Measurements from ENCODE around the gene TEDC1.

Gene TEDC1

DNA sequence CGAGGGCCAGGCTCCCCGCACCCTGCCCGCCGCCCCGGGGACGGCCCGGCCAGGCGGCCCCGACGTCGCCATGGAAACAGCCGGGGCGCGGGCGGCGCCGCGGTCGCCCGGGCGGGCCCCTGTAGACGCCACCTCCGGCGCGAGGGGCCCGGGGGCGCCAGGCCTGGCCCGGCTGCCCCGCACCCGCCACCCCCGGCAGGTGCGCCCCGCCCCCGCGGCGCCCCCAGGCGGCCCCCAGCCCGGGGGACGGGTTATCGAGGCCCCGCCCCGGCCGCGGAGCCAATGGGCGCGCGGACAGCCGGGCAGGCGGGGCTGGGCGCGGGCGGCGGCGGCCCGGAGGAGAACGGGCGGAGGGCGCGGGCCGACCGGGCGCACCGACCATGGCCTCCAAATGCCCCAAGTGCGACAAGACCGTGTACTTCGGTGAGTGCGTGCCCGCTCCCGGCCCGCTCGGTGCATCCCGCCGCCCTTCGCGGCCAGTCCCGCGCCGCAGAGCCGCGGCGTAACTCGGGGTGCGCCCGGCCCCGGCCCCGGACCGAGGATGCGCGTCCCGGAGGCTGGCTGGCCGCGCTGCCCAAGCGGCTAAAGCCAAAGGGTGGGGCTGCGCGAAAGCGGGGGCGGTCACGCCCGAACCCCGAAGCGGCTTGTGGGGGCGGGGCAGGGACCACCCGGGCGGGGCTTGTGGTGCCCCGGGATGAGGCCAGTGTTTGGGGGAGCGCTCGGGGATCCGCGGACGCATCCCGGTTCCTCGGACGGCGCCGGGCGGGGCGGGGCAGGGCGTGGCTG lies 16.4 kb upstream of the TEDC1 start, which contains the start of gene CRIP2:
Gene CRIP2, plus strand, starts transcription at position 339 of the 786 bp plus-strand sequence. Its CDS starts 42 bp downstream, at position 381.
- Histone ChIP-seq H3K9me3 (ENCODE audit: control insufficient read depth in 2 of 2, low read length in 2 of 2) (no peaks in the 10 kb centered on the region), H3K36me3 (ENCODE audit: control insufficient read depth in 2 of 2, insufficient read depth in 2 of 2, low read length in 2 of 2) (no peaks in the 10 kb centered on the region), H3K27ac (ENCODE audit: low read depth in 2 of 2, low read length in 2 of 2) (peak within 1 kb of the TSS; percentile 45 to 80), H3K4me3 (ENCODE audit: low read length in 2 of 2) (peak within 1 kb of the TSS; percentile 60 to 62), H3K27me3 (ENCODE audit: control insufficient read depth in 2 of 2, insufficient read depth in 2 of 2, low read length in 2 of 2) (peaks cover 19 to 25% of the 10 kb centered on the region in 2 donors), H3K9ac (ENCODE audit: low read depth in 1 of 2, low read length in 2 of 2) (peak within 1 kb of the TSS; percentile 26 to 28), H3K4me1 (ENCODE audit: control insufficient read depth in 2 of 2, insufficient read depth in 2 of 2, low read length in 2 of 2) (peaks cover 19 to 20% of the 10 kb centered on the region in 2 donors)

DNA sequence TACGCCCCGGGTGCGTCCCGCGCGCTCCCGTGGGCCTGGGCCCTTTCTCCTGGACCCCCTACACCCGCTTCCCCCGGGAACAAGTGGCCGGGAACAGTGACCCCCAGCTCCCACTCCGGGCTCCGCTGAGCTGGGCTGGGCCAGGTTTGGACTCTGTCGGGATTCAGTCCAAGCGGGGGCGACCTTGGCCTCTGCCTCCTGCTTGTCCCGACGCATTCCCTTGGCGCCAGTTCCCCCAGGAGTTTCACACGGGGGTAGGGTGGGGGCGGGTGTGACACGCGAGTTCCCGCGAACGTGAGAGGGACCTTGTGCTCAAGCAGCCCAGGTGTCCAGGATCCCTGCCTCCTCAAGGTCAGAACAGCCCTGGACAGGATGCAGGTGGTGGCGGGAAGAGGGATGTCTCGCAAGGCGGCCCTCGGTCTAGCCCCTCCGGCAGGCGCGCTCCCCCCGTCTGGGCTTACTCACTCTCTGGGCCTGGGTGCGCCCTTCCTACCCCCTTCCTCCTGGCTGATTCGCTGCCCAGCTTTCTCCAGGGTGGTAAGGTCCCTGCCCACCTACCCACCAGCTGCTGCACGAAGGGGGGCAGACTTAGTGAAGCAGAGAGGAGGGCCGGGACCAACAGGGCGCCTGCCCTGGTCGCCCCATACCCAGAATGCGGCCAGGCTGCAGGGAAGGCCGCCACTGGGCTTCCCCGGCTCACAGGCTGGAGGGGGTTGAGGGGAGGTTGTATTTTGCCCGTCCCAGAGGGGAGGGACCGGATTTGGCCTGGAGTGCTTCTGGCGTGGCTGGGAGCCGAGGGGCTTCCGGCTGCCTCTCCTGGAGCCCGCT lies 15.6 kb upstream of the TEDC1 start:
- Histone ChIP-seq H3K9me3 (ENCODE audit: control insufficient read depth in 2 of 2, low read length in 2 of 2) (no peaks in the 10 kb centered on the region), H3K4me3 (ENCODE audit: low read length in 2 of 2) (peak overlapping the region; percentile 60 to 62), H3K4me1 (ENCODE audit: control insufficient read depth in 2 of 2, insufficient read depth in 2 of 2, low read length in 2 of 2) (peaks cover 20 to 21% of the 10 kb centered on the region in 2 donors), H3K27me3 (ENCODE audit: control insufficient read depth in 2 of 2, insufficient read depth in 2 of 2, low read length in 2 of 2) (peaks cover 22 to 30% of the 10 kb centered on the region in 2 donors), H3K27ac (ENCODE audit: low read depth in 2 of 2, low read length in 2 of 2) (peak overlapping the region; percentile 45 to 80), H3K9ac (ENCODE audit: low read depth in 1 of 2, low read length in 2 of 2) (peak overlapping the region; percentile 26 to 28), H3K36me3 (ENCODE audit: control insufficient read depth in 2 of 2, insufficient read depth in 2 of 2, low read length in 2 of 2) (no peaks in the 10 kb centered on the region)

DNA sequence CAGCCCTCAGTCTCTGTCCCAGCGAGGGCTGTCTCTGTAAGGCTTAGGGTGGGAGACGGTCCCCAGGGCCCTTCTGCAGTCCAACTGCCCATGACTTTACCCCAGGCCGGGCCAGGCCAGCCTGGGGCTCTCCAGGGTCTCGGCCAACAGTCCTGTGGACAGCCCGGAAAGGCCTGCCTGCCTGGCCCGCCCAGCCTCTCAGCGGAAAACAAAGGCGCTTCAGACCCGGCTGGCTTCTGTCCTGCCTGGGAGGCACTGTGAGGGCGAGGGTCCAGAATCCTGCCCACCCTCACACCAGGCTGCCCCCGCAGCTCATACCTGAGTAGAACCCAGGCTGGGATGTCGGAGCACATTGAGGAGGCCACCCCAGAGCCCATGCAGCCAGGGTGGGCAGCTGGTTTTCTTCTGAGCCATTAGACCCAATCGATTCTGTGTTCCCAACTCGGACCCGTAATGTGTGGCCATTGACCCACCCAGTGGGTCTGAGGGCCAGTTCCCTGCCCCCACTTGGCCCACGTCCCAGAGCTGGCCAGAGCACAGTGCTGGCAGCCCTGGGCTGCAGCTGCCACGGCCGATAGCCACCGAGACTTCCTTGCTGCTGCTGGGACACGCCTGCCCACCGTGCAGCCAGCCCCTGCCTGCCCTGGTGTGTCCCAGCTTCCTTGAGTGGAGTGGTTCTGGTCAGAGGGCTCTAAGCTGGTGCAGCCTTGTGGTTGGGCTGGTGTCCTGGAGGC lies 14.8 kb upstream of the TEDC1 start:
- Histone ChIP-seq H3K27me3 (ENCODE audit: control insufficient read depth in 2 of 2, insufficient read depth in 2 of 2, low read length in 2 of 2) (peaks cover 22 to 30% of the 10 kb centered on the region in 2 donors), H3K36me3 (ENCODE audit: control insufficient read depth in 2 of 2, insufficient read depth in 2 of 2, low read length in 2 of 2) (no peaks in the 10 kb centered on the region), H3K27ac (ENCODE audit: low read depth in 2 of 2, low read length in 2 of 2) (peak overlapping the region; percentile 45 to 80), H3K4me3 (ENCODE audit: low read length in 2 of 2) (peak overlapping the region; percentile 60 to 62), H3K9me3 (ENCODE audit: control insufficient read depth in 2 of 2, low read length in 2 of 2) (no peaks in the 10 kb centered on the region), H3K9ac (ENCODE audit: low read depth in 1 of 2, low read length in 2 of 2) (peak overlapping the region; percentile 24 to 28), H3K4me1 (ENCODE audit: control insufficient read depth in 2 of 2, insufficient read depth in 2 of 2, low read length in 2 of 2) (peaks cover 25 to 28% of the 10 kb centered on the region in 2 donors)

DNA sequence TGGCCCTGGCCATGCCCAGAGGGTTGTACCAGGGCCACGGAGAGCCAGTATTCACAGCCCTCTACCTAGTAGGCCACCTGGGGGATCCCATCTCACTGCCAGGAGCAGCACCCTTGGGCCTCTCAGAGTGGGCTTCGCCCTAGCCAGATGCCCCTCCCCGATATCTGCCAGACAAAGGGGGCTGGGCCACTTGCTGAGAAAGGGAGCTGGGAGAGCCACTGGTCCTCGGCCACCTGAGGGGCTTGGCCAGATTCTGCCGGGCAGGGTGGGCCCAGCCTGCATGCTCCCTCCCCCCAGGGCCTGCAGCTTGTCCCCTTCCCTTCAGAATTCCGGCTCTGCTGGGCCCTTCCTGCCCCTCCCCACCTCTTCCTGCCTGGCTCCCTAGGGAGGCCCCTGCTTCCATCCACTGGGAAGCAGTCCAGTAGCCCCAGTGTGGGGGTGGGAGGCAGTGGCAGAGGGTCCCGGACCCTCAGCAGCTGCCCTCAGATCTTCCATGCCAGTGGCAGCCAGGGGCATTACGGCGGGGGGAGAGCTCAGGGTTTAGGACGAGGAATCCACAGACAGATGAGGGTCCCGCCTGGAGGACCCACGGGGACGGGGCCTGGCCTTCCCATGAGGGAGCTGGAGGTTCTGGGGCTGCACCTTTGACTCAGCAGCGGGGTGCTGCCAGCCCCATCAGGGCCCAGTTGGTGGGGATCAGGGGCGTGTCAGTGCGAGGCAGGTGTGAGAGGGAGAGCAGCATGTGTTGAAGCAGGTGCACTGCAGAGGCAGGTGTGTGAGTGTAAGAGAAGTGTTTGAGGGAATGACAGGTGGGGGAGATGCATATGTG lies 14.0 kb upstream of the TEDC1 start:
- H3K4me3 ChIP-seq (ENCODE audit: low read length in 2 of 2) = peak overlapping the region; percentile 60 to 62
- peak overlapping the region; percentile 34 to 80 for H3K27ac ChIP-seq (ENCODE audit: low read depth in 2 of 2, low read length in 2 of 2)
- no peaks in the 10 kb centered on the region for H3K36me3 ChIP-seq (ENCODE audit: control insufficient read depth in 2 of 2, insufficient read depth in 2 of 2, low read length in 2 of 2)
- H3K9me3 ChIP-seq (ENCODE audit: control insufficient read depth in 2 of 2, low read length in 2 of 2) = no peaks in the 10 kb centered on the region
- peaks cover 31 to 35% of the 10 kb centered on the region in 2 donors for H3K4me1 ChIP-seq (ENCODE audit: control insufficient read depth in 2 of 2, insufficient read depth in 2 of 2, low read length in 2 of 2)
- no peak overlapping the region for H3K9ac ChIP-seq (ENCODE audit: low read depth in 1 of 2, low read length in 2 of 2)
- H3K27me3 ChIP-seq (ENCODE audit: control insufficient read depth in 2 of 2, insufficient read depth in 2 of 2, low read length in 2 of 2) = peaks cover 22 to 30% of the 10 kb centered on the region in 2 donors

DNA sequence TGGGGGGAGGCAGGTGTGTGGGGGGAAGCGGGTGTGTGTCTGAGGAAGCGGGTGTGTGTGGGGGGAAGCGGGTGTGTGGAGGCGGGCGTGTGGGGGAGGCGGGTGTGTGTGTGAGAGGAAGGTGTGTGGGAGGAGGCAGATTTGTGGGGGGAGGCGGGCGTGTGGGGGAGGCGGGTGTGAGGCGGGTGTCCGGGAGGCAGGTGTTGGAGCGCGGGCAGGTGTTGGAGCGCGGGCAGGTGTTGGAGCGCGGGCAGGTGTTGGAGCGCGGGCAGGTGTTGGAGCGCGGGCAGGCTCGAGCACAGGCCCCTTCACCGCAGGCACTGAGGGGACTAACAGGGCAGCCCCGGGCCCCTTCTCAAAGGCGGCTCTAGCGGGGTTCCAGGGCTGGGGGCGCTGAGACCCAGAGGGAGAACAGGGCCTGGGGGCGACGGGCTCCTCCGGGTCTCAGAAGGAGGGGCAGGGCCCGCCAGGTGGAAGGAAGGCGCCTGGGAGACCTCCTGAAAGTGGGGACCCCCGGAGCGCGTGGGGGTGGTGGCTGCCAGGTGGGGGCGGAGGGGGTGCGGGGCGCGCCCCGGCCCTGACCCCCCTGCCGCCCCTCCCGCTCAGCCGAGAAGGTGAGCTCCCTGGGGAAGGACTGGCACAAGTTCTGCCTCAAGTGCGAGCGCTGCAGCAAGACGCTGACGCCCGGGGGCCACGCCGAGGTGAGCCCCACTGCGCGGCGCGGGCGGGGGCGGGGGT lies 13.2 kb upstream of the TEDC1 start:
- Histone ChIP-seq H3K27ac (ENCODE audit: low read depth in 2 of 2, low read length in 2 of 2) (peak overlapping the region in 1 of 2 donors; percentile 80), H3K9ac (ENCODE audit: low read depth in 1 of 2, low read length in 2 of 2) (no peak overlapping the region), H3K27me3 (ENCODE audit: control insufficient read depth in 2 of 2, insufficient read depth in 2 of 2, low read length in 2 of 2) (peaks cover 22 to 30% of the 10 kb centered on the region in 2 donors), H3K4me3 (ENCODE audit: low read length in 2 of 2) (no peak overlapping the region), H3K9me3 (ENCODE audit: control insufficient read depth in 2 of 2, low read length in 2 of 2) (no peaks in the 10 kb centered on the region), H3K4me1 (ENCODE audit: control insufficient read depth in 2 of 2, insufficient read depth in 2 of 2, low read length in 2 of 2) (peaks cover 39 to 42% of the 10 kb centered on the region in 2 donors), H3K36me3 (ENCODE audit: control insufficient read depth in 2 of 2, insufficient read depth in 2 of 2, low read length in 2 of 2) (no peaks in the 10 kb centered on the region)

DNA sequence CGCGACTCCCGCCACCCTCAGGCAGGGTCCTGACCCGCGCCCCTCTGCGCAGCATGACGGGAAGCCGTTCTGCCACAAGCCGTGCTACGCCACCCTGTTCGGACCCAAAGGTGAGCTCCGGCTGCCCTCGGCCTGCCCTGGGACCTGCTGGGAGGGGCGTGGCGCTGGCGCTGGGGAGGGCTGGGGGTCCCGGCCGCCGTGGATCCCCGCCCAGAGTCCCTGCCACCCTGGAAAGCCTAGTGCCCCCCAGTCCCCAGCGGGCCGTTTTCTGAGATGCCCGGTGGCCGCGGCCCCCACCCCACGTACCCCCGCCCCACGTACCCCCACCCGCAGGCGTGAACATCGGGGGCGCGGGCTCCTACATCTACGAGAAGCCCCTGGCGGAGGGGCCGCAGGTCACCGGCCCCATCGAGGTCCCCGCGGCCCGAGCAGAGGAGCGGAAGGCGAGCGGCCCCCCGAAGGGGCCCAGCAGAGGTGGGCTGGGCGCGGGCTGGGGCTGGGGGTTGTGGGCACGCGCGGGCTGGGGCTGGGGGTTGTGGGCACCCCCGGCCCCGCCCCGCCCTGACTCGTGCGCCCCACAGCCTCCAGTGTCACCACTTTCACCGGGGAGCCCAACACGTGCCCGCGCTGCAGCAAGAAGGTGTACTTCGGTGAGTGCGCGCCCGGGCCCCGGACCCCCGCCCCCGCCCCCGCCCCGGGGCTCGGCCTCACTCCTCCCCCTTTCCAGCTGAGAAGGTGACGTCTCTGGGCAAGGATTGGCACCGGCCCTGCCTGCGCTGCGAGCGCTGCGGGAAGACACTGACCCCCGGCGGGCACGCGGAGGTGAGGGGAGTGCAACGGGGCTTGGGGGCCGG lies 12.4 kb upstream of the TEDC1 start:
- no peak overlapping the region for H3K27ac ChIP-seq (ENCODE audit: low read depth in 2 of 2, low read length in 2 of 2)
- no peak overlapping the region for H3K9ac ChIP-seq (ENCODE audit: low read depth in 1 of 2, low read length in 2 of 2)
- H3K9me3 ChIP-seq (ENCODE audit: control insufficient read depth in 2 of 2, low read length in 2 of 2) = no peaks in the 10 kb centered on the region
- H3K4me1 ChIP-seq (ENCODE audit: control insufficient read depth in 2 of 2, insufficient read depth in 2 of 2, low read length in 2 of 2) = peaks cover 40 to 46% of the 10 kb centered on the region in 2 donors
- H3K36me3 ChIP-seq (ENCODE audit: control insufficient read depth in 2 of 2, insufficient read depth in 2 of 2, low read length in 2 of 2) = no peaks in the 10 kb centered on the region
- H3K4me3 ChIP-seq (ENCODE audit: low read length in 2 of 2) = no peak overlapping the region
- peaks cover 22 to 27% of the 10 kb centered on the region in 2 donors for H3K27me3 ChIP-seq (ENCODE audit: control insufficient read depth in 2 of 2, insufficient read depth in 2 of 2, low read length in 2 of 2)

DNA sequence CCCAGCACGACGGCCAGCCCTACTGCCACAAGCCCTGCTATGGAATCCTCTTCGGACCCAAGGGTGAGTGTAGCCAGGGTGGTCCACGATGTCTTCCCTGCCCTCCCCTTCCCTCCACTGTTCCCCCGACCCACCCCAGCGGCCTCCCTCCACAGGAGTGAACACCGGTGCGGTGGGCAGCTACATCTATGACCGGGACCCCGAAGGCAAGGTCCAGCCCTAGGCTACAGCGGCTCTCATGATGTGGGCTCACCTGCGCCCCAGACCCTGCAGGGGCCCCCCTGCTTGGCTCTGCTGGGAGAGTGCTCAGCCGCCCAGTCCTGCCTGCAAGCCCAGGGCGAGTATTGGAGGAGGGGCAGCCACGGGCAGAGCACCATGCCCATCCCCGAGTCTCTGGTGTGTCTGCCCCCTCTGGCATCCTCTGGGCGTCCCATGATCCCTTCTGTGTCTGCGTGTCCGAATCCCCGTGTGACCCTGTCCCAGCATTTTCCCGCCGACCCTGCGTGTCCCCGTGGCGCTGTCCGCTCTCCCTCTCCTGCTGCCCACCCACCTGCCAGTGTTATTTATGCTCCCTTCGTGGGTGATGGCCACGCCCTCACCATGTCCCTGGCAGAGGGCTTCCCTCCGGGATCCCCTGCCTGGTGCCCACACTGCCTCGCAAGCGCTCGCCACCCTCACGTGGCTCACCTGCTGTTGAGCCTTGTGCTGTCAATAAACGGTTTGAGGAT lies 11.5 kb upstream of the TEDC1 start:
- Histone ChIP-seq H3K4me1 (ENCODE audit: control insufficient read depth in 2 of 2, insufficient read depth in 2 of 2, low read length in 2 of 2) (peaks cover 46 to 51% of the 10 kb centered on the region in 2 donors), H3K27me3 (ENCODE audit: control insufficient read depth in 2 of 2, insufficient read depth in 2 of 2, low read length in 2 of 2) (peaks cover 22 to 27% of the 10 kb centered on the region in 2 donors), H3K4me3 (ENCODE audit: low read length in 2 of 2) (no peak overlapping the region), H3K9me3 (ENCODE audit: control insufficient read depth in 2 of 2, low read length in 2 of 2) (no peaks in the 10 kb centered on the region), H3K9ac (ENCODE audit: low read depth in 1 of 2, low read length in 2 of 2) (no peak overlapping the region), H3K36me3 (ENCODE audit: control insufficient read depth in 2 of 2, insufficient read depth in 2 of 2, low read length in 2 of 2) (no peaks in the 10 kb centered on the region), H3K27ac (ENCODE audit: low read depth in 2 of 2, low read length in 2 of 2) (no peak overlapping the region)

DNA sequence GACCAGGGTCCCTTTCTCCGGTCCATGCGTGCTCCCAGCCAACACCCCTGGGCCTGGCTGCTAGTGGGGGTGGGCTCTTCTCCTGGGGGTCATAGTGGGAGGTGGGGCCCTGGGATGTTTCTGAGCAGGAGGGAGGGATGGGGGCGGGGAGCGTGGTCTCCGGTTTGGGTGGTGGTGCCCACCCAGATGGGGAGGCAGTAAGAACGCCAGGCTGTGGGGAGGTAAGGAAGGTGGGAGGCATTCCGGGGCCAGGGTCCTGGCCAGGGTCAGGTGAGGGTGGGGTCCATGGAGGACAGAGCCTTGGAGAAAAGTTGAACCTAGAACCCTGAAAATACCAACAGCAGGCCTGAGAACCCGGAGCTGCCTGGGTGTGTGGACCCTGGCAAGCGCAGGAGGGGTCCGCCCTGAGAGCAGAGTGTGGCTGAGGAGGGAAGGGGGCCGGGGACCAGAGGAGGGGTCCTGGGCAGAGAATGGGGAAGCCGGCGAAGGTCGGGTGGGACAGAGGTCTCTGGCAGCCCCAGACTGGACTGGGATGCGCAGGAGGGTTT lies 10.8 kb upstream of the TEDC1 start:
- peaks cover 22 to 25% of the 10 kb centered on the region in 2 donors for H3K27me3 ChIP-seq (ENCODE audit: control insufficient read depth in 2 of 2, insufficient read depth in 2 of 2, low read length in 2 of 2)
- H3K4me1 ChIP-seq (ENCODE audit: control insufficient read depth in 2 of 2, insufficient read depth in 2 of 2, low read length in 2 of 2) = peaks cover 50 to 54% of the 10 kb centered on the region in 2 donors
- no peak overlapping the region for H3K9ac ChIP-seq (ENCODE audit: low read depth in 1 of 2, low read length in 2 of 2)
- no peaks in the 10 kb centered on the region for H3K36me3 ChIP-seq (ENCODE audit: control insufficient read depth in 2 of 2, insufficient read depth in 2 of 2, low read length in 2 of 2)
- H3K9me3 ChIP-seq (ENCODE audit: control insufficient read depth in 2 of 2, low read length in 2 of 2) = no peaks in the 10 kb centered on the region
- H3K4me3 ChIP-seq (ENCODE audit: low read length in 2 of 2) = no peak overlapping the region
- peak overlapping the region in 1 of 2 donors; percentile 67 for H3K27ac ChIP-seq (ENCODE audit: low read depth in 2 of 2, low read length in 2 of 2)

Measured in mucosa of rectum (tissue), 2 donors.